T-helper 2 cell (primary cell): ENCODE results near the gene FITM1.

Source experiments
- DNase-seq, 5 experiments: peaks; one replicate each; pipeline versions ENCODE4 v3.0.0 to v3.0.0-alpha.2; 2012 to 2022

Gene FITM1

DNA sequence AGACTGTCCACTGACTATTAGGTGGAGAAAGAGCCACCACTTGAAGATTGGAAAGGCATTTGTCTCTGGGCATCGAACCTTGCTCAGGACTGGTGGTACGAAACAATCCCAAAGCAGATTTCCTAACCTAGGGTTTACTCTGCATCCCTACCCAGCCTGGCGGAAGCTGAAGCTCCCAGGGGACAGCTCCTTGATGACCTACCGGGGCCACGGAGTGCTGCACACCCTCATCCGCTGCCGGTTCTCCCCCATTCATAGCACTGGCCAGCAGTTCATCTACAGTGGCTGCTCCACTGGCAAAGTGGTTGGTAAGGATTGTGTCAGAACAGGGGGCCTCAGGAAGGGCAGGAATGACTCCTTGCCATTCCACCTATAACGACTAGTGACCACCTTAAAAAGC, 9.2 kb upstream of the FITM1 start:
- DNase-seq, result no peak

DNA sequence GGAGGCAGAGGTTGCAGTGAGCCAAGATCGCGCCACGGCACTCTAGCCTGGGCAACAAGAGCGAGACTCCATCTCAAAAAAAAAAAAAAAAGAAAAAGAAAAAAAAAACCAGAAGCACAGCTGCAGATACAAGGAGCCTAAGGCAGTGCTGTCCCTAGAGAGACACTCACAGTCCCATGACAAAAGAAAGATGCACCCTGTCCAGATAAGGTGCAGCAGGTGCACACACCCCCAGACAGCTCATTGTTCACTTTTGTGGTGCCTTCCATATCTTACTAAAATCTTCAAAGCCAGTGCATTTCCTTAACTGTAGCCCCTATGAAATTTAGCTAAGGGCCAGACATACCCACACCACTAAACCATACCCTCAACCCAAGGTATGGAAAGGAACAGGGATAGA, 8.0 kb upstream of the FITM1 start:
- no peak for DNase-seq

DNA sequence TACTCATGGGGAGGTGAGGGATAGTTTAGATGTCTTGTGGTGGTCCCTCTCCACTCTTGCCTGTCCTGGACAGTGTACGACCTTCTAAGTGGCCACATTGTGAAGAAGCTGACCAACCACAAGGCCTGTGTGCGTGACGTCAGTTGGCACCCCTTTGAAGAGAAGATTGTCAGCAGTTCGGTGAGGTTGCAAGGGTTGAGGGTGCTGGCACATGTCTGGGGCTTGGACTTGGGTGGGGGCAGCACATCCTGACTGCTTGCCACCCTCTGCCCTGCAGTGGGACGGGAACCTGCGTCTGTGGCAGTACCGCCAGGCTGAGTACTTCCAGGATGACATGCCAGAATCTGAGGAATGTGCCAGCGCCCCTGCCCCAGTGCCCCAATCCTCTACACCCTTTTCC, 7.6 kb upstream of the FITM1 start:
- no peak for DNase-seq

DNA sequence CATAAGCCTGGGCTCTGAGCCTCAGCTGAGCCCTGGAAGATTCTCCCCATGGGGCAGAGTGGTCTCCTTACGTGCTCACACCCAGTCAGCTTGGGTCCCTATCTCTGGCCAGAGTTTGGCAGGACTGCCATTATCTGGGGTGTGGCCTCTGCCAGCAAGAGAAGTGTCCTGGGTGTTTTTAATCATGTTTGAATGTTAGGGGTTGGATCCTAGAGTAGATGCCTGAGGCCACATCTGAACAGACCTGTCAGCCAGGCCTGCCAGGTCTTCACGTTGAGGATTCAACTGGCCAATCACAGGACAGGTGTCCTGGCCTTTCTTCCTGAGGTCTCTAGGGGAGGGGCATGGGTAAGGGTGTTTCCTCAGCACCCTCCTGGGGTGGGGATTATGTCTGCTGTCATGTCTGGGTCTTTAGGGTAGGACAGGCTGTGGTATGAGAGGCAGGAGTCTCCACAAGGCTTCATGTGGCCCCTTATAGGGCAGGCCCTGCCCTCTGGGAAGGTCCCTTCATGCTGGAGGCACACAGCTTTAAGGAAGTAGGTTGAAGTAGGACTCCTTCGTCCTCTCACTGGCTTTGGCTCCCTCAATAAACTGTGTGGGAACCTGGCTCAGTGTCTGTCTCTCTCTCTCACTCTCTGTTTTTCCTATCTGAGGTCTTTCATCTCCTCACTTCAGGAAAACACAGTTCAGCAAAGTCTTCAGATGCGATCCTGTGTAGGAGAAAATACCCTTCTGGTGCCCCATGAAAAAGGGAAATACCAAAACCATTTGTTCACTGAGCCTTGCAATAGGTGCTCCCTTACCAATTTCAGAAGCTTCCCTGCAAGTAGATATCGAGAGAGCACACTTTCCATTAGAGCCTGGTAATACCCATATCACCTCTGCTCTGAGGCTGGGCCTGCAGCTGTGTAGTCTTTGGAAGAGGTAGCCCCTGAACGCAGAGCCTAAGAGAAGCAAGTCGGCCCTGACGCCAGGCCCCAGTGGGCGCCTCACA, 6.7 kb upstream of the FITM1 start:
- no peak for DNase-seq

DNA sequence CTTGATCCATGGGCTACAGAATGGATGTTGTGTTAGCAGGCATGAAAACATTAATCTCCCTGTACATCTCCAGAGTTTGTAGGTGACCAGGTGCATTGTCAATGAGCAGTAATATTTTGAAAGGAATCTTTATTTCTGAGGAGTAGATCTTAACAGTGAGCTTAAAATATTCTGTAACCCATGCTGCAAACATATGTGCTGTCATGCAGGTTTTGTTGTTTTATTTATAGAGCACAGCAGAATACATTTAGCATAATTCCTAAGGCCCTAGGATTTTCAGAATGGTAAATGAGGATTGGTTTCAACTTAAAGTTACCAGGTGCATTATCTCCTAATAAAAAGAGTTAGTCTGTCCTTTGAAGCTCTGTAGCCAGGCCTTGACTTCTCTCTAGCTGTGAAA, 3.5 kb upstream of the FITM1 start:
- no peak for DNase-seq

DNA sequence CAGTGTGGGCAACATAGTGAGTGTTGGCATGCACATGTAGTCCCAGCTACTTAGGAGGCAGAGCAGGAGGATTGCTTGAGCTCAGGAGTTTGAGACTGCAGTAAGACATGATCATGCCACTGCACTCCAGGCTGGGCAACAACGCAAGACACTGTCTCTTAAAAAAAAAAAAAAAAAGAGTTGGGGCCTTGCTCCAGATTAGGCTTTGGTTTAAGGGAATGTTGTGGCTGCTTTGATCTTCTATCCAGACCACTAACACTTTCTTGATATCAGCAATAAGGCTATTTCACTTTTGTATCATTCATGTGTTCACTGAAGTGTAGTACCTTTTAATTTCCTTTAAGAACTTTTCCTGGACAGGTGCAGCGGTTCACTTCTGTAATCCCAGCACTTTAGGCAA, 2.8 kb upstream of the FITM1 start:
- DNase-seq, result no peak

DNA sequence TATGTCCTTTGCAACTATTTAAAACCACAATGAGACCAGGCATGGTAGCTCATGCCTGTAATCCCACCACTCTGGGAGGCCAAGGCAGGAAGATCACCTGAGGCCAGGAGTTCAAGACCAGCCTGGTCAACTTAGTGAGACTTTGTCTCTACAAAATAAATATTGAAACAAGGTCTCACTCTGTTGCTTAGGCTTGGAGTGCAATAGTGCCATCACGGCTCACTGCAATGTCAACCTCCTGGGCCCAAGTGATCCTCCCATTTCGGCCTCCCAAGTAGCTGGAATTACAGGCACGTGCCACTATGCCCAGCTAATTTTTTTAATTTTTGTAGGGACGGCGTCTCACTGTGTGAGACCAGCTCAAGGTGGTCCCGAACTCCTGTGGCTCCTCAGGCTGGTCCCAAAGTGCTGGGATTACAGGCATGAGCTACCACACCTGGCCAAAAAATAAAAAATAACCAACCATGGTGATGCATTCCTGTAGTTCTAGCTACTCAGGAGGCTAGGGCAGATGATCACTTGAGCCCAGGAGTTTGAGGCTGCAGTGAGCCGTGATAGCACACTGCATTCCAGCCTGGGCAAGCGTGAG, 955 bp upstream of the FITM1 start:
- DNase-seq, result no peak

DNA sequence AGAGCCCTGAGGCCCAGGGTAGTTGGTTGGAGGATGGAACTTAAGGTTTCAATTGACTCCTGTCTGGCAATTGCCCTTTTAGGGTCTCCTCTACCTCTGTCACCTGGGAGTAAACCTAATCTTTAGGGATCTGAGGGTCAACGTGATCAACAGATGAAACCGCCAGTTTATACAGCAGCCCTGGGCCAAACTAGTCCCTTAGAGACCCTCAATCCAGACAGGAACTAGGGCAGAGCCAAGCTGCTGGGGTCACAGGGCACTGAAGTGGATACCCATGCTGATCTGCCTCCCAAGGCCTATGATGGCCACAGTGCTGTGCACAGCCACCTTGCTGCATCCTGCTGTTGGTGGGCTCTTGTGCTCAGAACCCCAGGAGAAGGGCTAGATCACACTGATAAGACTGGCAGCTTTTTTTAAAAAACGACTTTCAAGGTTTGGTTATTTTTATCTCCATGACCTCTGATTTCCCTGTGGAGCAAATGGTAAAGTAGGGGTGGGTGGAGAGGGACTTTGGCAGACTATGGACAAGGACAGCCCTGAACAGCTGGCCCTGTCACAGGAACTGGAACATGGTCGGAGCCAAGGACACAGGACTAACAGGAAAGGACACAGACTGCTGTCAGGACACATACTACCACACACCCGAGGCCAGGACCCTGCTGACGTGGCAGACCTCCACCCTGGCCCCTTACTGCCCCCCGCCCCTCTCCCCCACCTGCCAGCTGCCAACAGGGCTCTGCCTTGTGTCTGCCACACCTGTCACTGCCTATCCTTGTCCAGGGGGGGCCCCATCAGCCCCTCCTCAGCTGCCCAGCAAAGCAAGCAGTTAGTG, 474 bp downstream of the FITM1 start:
- no peak for DNase-seq

DNA sequence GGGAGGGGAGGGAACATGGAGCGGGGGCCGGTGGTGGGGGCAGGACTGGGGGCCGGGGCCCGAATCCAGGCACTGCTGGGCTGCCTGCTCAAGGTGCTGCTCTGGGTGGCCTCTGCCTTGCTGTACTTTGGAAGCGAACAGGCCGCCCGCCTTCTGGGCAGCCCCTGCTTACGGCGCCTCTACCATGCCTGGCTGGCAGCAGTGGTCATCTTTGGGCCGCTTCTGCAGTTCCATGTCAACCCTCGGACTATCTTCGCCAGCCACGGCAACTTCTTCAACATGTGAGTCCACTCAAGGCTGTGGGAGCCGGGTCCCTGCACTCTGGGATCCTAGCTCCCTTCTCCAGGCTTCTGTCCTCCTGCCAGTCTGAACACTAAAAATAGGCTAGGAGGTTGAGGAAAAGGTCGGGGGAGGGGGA, 1.1 kb downstream of the FITM1 start:
- no peak for DNase-seq

DNA sequence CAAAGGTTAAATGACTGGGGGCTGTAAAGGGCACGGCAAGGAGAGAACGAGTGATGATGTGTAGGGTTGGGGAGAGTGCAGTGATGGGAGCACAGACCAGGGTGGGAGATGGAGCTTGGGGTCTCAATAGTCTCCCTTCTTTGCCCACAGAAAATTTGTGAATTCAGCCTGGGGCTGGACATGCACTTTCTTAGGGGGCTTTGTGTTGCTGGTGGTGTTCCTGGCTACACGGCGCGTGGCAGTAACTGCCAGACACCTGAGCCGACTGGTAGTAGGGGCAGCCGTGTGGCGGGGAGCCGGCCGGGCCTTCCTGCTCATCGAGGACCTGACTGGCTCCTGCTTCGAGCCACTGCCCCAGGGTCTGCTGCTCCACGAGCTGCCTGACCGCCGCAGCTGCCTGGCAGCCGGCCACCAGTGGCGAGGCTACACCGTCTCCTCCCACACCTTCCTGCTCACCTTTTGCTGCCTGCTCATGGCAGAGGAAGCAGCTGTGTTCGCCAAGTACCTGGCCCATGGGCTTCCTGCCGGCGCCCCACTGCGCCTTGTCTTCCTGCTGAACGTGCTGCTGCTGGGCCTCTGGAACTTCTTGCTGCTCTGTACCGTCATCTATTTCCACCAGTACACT, 1.7 kb downstream of the FITM1 start:
- DNase-seq, result peak in 1 of 5 experiments; percentile 10

DNA sequence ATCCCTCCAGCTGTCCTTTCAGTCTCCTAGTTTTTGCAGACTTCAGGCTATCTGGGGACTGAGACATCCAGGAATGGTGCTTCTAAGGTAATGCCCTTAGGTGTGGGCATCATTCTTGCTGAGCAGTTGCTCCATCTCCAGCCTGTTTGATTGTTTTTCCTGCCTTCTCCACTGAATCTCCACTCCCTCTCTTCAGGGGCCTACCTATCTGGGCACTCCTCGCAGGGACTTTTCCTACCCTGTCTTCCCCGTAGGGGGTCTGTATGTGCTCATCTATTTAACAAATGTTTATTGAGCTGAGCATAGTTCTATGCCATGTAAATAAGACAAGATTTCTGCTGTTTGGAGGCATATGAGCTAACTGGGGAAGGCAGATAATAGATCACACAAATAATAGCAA, 2.5 kb downstream of the FITM1 start:
- DNase-seq, result no peak

DNA sequence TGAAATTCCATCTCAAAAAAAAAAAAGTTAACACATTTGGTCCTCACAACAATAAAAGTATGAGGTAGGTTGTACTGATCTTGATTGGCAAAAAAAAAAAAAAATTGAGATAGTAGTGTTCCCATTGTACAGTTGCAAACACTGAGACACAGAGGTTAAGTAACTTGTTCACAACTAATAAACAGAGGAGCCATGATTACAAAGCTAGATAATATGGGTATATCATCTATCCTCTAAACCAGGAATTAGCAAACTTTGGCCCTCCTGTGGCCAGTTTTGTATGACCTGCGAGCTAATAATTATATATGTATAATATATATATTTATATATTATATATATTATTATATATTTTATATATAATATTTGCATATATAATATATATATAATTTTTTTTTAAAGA, 3.3 kb downstream of the FITM1 start:
- no peak for DNase-seq

DNA sequence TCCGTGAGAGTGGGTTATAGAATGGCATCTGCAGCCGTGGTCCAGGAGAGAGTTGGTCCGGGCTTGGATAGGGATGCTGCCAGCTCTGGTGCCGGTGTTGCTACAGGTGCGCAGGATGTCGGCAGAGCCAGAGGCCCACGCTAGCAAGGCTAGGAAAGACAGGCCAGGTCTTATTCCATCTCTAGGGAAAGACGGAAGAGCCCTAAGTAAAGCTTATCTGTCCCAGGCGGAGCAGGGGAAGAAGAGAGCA, 5.0 kb downstream of the FITM1 start:
- DNase-seq, result peak in 1 of 5 experiments; percentile 19

DNA sequence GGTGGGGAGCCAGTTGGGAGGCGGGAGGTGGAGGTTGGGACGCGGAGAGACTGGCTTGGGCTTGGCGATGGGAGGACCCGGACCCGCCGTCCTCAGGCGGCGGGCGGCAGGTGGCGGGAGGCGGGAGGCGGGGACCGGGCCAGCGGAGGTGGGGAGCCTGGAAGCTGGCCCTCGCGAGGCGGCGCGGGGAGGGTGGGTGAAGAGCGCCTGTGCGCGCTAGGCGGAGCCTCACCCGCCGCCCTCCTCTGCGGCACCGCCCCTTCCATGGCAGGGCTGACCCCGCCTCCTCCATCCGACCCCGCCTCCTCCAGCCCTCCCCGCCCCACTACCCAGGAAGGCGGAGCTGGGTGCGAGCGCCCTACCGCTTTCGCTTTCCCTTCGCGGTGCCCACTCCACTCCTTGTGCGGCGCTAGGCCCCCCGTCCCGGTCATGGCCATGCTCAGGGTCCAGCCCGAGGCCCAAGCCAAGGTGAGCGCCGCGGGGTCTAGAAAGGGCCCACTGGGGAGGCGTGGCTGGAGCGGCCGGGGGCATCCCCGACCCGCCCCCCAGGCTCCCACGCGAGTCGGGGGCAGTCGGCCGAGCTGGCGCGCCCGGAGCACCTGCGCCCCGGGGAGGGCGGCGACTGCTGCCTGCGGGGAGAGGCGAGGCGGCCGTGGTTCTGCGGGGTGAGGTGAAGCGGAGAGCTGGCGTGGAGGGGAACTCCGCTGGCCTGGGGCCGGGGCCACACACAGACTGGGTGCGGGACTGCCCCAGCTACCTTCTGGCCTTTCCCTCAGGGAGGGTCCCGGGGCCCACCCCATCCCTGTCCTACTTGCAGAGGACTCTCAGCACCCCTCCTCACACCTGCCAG, 5.6 kb downstream of the FITM1 start, which contains the start of gene PSME1:
Gene PSME1 (plus strand): TSS at position 361 of the 850 bp plus-strand sequence. CDS start 69 bp downstream, at position 430.
- DNase-seq, result peak; percentile 87 to 93 (median 90)

DNA sequence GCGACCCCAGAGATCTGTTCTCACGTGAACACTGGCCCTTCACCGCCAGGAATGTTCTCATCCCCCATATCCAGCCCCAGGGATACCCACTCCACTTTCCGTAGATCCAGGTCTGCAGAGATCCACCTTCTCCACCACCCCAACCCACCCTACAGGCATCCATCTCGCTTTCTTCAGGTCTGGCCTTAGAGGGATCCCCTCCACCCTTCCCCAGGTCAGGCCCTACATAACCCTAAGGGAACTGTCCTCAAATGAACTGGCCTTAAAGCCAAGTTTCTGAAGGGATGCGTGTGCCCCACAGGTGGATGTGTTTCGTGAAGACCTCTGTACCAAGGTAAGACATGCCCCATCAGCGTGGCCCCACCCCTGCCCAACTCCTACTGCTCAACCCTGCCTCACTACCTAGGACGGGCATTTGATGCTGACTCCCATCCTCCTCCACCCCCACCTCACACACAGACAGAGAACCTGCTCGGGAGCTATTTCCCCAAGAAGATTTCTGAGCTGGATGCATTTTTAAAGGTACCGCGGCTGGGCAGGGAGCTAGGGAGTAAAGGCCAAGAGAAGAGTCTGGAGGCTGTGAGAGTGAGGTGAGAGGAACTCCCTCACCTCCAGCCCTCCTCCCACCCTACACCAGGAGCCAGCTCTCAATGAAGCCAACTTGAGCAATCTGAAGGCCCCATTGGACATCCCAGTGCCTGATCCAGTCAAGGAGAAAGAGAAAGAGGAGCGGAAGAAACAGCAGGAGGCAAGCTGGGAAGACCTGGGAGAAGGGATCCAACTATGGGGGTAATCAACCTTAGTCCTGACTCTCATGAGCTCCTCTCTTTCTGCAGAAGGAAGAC, 6.4 kb downstream of the FITM1 start:
- DNase-seq, result peak in 1 of 5 experiments; percentile 42

DNA sequence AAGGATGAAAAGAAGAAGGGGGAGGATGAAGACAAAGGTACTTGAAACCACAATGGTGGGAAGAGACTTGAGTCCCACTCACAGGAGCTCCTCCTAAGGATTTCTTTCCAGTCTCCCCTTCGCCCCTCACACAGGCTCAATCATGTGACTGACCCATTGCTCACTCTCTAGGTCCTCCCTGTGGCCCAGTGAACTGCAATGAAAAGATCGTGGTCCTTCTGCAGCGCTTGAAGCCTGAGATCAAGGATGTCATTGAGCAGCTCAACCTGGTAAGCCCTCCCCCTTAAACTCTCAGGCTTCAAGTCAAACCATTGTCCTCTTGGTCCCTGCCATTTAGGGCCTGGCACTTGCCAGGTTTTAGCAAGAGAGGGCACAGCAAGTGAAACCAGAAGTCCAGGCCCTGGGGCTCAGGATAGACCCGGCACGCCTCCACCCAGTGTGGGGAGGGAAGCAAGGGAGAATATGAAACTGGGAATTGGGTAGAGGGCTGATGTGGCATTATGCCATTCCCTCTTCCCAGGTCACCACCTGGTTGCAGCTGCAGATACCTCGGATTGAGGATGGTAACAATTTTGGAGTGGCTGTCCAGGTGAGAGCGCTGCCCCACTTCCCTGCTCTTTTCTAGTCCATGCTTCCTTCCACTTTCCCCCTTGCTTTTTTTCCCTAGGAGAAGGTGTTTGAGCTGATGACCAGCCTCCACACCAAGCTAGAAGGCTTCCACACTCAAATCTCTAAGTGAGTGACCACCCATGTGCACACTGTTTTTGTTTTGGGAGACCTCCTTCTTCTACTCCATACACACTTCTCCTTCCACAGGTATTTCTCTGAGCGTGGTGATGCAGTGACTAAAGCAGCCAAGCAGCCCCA, 7.3 kb downstream of the FITM1 start:
- no peak for DNase-seq

DNA sequence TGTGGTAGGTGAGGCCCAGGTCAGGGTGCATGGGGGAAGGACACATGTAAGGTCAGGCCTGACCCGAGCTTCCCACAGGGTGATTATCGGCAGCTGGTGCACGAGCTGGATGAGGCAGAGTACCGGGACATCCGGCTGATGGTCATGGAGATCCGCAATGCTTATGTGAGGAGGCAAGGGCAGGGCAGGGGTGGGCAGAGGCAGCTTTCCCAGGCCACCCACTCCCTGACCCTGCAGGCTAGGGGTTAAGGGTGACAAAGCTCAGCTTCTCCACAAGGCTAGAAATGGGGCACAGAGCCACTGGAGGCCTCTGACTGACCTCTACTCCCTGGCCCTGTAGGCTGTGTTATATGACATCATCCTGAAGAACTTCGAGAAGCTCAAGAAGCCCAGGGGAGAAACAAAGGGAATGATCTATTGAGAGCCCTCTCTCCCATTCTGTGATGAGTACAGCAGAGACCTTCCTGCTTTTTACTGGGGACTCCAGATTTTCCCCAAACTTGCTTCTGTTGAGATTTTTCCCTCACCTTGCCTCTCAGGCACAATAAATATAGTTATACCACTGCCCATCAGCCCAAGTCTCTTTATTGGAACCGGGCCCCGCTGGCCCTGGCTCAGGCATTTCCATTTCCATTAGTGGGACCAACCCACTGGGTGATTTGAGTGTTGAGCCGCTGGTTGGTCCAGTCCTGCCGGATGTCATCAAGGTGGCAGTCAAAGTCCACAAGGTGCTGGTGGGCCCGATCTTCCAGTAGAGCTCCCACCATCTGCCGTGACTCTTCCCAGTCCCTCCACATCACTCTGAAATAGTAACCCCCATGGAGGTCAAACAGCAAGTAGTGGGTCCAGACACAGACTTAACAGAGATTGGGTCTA, 8.2 kb downstream of the FITM1 start:
- DNase-seq, result no peak

DNA sequence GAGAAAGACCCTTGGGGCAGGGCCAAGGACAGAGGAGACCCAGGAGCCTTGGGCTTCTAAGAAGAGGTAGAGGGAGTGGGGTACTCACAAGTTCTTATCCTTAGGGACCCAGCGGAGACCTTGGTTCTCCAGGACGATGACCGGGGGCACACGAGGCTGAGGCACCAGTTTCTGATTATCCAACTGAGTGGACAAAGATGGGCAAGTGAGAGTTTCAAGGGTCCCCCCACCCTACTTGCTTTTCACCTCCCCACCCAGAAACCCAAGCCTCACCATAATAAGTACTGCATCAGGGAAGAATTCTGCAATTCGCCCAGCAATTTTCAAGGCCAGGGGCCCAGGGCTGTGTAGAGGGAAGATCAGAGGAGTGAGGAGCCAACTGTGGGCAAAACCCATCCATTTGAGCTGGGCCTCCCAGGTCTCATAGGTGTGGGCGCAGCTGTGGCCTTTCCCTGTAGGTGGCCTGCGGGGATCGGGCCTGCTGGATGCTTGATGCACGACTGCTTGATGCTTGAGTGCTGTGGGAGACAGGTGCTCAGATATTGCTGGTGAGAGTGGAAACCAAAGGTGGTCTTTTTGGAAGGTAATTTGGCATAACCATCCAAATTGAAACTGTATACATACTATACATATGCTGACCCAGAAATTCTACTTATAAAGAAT, 8.9 kb downstream of the FITM1 start:
- DNase-seq, result peak in 1 of 5 experiments; percentile 48
